GM12891 (cell line): ENCODE results near the gene EID3.

Experiments
- DNase-seq: peaks from one replicate; pipeline ENCODE4 v3.0.0; 2011; ENCODE audit warnings: low spot score; ENCODE audit not compliant: insufficient read length
- FAIRE-seq: peaks from 2 replicates; lab custom pipeline; 2011; peaks lifted over from hg19 to GRCh38; lab: Jason Lieb, UNC
- PAX5 ChIP-seq: IDR thresholded peaks from 2 replicates; pipeline ENCODE4 v1.6.1; 2011; ENCODE audit warnings: low read length, moderate library complexity, mild to moderate bottlenecking; ENCODE audit not compliant: insufficient read depth, severe bottlenecking
- POLR2A ChIP-seq: IDR thresholded peaks from 2 replicates; pipeline ENCODE4 v1.6.1; 2011; ENCODE audit warnings: low read depth, low read length, control low read depth
- POLR2AphosphoS5 ChIP-seq: IDR thresholded peaks from 2 replicates; pipeline ENCODE4 v1.6.1; 2011; ENCODE audit warnings: low read depth, low read length, control low read depth
- POU2F2 ChIP-seq: IDR thresholded peaks from 2 replicates; pipeline ENCODE4 v1.6.1; 2011; ENCODE audit warnings: low read depth, mild to moderate bottlenecking, control low read depth, low read length, moderate library complexity
- SPI1 ChIP-seq: IDR thresholded peaks from 2 replicates; pipeline ENCODE4 v1.6.1; 2011; ENCODE audit warnings: low read depth, low read length, control low read depth
- TAF1 ChIP-seq: IDR thresholded peaks from 2 replicates; pipeline ENCODE4 v1.6.1; 2011; ENCODE audit warnings: low read depth, low read length, control low read depth

Gene EID3

GRCh38 chr12:104333692-104334255 lies 30.2 kb downstream of the EID3 start:
- no peak for FAIRE-seq
- TF ChIP-seq POU2F2 (no peak), TAF1 (no peak), POLR2AphosphoS5 (no peak), PAX5 (no peak), POLR2A (no peak), SPI1 (no peak)
- DNase-seq: no peak

- FAIRE-seq (no peak), DNase-seq (no peak)
- TF ChIP-seq PAX5: no peak
- TF ChIP-seq POU2F2: no peak
- no peak for TF ChIP-seq TAF1
- no peak for TF ChIP-seq POLR2AphosphoS5
- TF ChIP-seq SPI1: no peak
- no peak for TF ChIP-seq POLR2A
Observed at GRCh38 chr12:104334581-104334980, 31.0 kb downstream of the EID3 start.

- TF ChIP-seq TAF1 (no peak), POLR2AphosphoS5 (no peak), SPI1 (no peak), POU2F2 (no peak), PAX5 (no peak), POLR2A (no peak)
- DNase-seq (no peak), FAIRE-seq (no peak)
Observed at GRCh38 chr12:104336115-104336514, 32.6 kb downstream of the EID3 start.

- TF ChIP-seq POLR2A (no peak), POU2F2 (no peak), TAF1 (no peak)
- peak; percentile 52 for FAIRE-seq
Observed at GRCh38 chr12:104337030-104337558, 33.6 kb downstream of the EID3 start.

GRCh38 chr12:104339663-104340062 lies 36.1 kb downstream of the EID3 start:
- TF ChIP-seq TAF1 (no peak), POLR2A (no peak), POLR2AphosphoS5 (no peak), POU2F2 (no peak), PAX5 (no peak), SPI1 (no peak)
- DNase-seq: no peak
- FAIRE-seq: no peak

More at GRCh38 chr12:104337030-104337558, 33.6 kb downstream of the EID3 start:
- no peak for DNase-seq

GRCh38 chr12:104340177-104340576 lies 36.6 kb downstream of the EID3 start:
- FAIRE-seq (no peak), DNase-seq (no peak)
- no peak for TF ChIP-seq POU2F2
- TF ChIP-seq PAX5: no peak
- no peak for TF ChIP-seq TAF1
- TF ChIP-seq POLR2A: no peak
- TF ChIP-seq POLR2AphosphoS5: no peak
- no peak for TF ChIP-seq SPI1

- TF ChIP-seq POLR2AphosphoS5 (no peak), POU2F2 (no peak), PAX5 (no peak), SPI1 (no peak), POLR2A (no peak), TAF1 (no peak)
- FAIRE-seq: no peak
- DNase-seq: no peak
Observed at GRCh38 chr12:104340925-104341611, 37.5 kb downstream of the EID3 start.

- no peak for TF ChIP-seq POLR2A
- no peak for TF ChIP-seq POLR2AphosphoS5
- TF ChIP-seq SPI1: no peak
- TF ChIP-seq POU2F2: no peak
- TF ChIP-seq PAX5: no peak
- no peak for TF ChIP-seq TAF1
- FAIRE-seq (no peak), DNase-seq (no peak)
Observed at GRCh38 chr12:104342147-104342546, 38.6 kb downstream of the EID3 start.

GRCh38 chr12:104342635-104343249 lies 39.2 kb downstream of the EID3 start:
- FAIRE-seq (no peak), DNase-seq (no peak)
- TF ChIP-seq TAF1 (no peak), PAX5 (no peak), POLR2A (no peak), POU2F2 (no peak), SPI1 (no peak), POLR2AphosphoS5 (no peak)

- FAIRE-seq (no peak), DNase-seq (no peak)
- TF ChIP-seq SPI1: no peak
- TF ChIP-seq POLR2AphosphoS5: no peak
- no peak for TF ChIP-seq TAF1
- no peak for TF ChIP-seq PAX5
Observed at GRCh38 chr12:104344682-104345081, 41.1 kb downstream of the EID3 start.
